ENCODE data around the gene OBSCN.

DNA sequence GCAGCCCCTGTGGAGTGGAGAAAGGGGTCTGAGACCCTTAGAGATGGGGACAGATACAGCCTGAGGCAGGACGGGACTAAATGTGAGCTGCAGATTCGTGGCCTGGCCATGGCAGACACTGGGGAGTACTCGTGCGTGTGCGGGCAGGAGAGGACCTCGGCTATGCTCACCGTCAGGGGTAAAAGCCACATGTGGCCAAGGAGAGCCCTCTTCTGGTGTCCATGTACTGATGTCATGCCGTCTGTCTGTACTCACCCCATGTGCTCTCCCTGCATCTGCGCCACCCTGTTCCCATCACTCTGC, 84.7 kb downstream of the OBSCN start:
- TF ChIP-seq, protein P1, sequence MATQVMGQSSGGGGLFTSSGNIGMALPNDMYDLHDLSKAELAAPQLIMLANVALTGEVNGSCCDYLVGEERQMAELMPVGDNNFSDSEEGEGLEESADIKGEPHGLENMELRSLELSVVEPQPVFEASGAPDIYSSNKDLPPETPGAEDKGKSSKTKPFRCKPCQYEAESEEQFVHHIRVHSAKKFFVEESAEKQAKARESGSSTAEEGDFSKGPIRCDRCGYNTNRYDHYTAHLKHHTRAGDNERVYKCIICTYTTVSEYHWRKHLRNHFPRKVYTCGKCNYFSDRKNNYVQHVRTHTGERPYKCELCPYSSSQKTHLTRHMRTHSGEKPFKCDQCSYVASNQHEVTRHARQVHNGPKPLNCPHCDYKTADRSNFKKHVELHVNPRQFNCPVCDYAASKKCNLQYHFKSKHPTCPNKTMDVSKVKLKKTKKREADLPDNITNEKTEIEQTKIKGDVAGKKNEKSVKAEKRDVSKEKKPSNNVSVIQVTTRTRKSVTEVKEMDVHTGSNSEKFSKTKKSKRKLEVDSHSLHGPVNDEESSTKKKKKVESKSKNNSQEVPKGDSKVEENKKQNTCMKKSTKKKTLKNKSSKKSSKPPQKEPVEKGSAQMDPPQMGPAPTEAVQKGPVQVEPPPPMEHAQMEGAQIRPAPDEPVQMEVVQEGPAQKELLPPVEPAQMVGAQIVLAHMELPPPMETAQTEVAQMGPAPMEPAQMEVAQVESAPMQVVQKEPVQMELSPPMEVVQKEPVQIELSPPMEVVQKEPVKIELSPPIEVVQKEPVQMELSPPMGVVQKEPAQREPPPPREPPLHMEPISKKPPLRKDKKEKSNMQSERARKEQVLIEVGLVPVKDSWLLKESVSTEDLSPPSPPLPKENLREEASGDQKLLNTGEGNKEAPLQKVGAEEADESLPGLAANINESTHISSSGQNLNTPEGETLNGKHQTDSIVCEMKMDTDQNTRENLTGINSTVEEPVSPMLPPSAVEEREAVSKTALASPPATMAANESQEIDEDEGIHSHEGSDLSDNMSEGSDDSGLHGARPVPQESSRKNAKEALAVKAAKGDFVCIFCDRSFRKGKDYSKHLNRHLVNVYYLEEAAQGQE (IDR thresholded peaks at IDR 0.05; ENCODE audit: insufficient replicate concordance, low read depth): no peak
- TF ChIP-seq POLR2AphosphoS5 (IDR thresholded peaks at IDR 0.05; ENCODE audit: low read depth): no peak
- TF ChIP-seq, protein P2, sequence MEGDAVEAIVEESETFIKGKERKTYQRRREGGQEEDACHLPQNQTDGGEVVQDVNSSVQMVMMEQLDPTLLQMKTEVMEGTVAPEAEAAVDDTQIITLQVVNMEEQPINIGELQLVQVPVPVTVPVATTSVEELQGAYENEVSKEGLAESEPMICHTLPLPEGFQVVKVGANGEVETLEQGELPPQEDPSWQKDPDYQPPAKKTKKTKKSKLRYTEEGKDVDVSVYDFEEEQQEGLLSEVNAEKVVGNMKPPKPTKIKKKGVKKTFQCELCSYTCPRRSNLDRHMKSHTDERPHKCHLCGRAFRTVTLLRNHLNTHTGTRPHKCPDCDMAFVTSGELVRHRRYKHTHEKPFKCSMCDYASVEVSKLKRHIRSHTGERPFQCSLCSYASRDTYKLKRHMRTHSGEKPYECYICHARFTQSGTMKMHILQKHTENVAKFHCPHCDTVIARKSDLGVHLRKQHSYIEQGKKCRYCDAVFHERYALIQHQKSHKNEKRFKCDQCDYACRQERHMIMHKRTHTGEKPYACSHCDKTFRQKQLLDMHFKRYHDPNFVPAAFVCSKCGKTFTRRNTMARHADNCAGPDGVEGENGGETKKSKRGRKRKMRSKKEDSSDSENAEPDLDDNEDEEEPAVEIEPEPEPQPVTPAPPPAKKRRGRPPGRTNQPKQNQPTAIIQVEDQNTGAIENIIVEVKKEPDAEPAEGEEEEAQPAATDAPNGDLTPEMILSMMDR (IDR thresholded peaks at IDR 0.05; ENCODE audit: insufficient read depth, low read length): no peak
- TF ChIP-seq GABPA (IDR thresholded peaks at IDR 0.05; ENCODE audit: low read depth): no peak

Measured in HL-60 (cell line).